Transverse colon (tissue), 4 donors: ENCODE data around the gene ZXDC.

ENCODE experiments used
- EP300 ChIP-seq: sonication (generic); formaldehyde crosslinking; IDR thresholded peaks from one replicate; pipeline ENCODE4 v1.6.1; 2017; ENCODE audit warnings: antibody characterized with exemption, low read depth
- POLR2A ChIP-seq: fragments of 450-650 bp; IDR thresholded peaks from one replicate; pipeline ENCODE4 v1.6.1; 2016; ENCODE audit warnings: antibody characterized with exemption, mild to moderate bottlenecking, moderate library complexity
- POLR2AphosphoS5 ChIP-seq, 3 donors: sonication (generic); formaldehyde crosslinking; IDR thresholded peaks; one replicate each; pipeline ENCODE4 v1.6.1; 2016; ENCODE audit warnings: antibody characterized with exemption in 3 of 3
- TF ChIP-seq, protein P1 (sequence below), 5 experiments: fragments of 200-600 bp in 3 of 5; fragments of 450-650 bp in 2 of 5; sonication (generic) in 3 of 5; IDR thresholded peaks; 1 replicate in 2 of 5; 2 replicates in 3 of 5; pipeline ENCODE4 v1.5.1; 2016 to 2017; ENCODE audit warnings: antibody characterized with exemption in 5 of 5, inconsistent platforms in 3 of 5, mild to moderate bottlenecking in 2 of 5, moderate library complexity in 1 of 5

DNA sequence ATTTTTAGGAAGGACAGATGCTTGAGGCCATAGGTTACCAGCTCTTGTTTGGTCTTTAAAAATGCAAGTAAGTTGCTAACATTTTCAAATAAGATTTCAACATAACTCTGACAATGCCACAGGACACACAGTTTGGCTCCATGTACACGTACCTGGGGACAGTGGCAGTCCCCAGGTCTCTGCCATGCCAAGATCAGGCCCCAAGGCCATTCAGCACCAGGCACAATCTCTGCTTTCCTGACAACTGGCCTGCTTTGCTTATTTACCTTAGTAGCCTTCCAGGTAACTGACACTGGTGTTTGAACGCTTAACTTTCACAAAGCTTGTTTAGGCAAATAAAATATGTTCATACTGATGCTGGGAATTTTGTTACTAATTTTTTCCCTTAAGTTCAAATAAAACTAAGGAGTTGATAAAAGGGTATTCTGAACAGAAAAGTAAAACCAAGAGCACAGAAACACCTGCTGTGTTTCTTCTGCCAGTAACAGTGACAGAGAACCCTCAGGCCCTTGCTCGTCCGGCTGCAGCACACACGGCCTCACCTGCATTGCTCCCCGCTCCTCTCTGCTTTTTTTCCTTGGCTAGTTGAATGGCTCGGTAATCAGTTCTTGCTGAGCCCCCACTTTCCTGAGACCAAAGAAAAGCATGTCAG, 16.5 kb downstream of the ZXDC start:
- TF ChIP-seq POLR2AphosphoS5 (IDR thresholded peaks at IDR 0.05) (no peak), POLR2A (no peak), EP300 (no peak)
- TF ChIP-seq, protein P1, sequence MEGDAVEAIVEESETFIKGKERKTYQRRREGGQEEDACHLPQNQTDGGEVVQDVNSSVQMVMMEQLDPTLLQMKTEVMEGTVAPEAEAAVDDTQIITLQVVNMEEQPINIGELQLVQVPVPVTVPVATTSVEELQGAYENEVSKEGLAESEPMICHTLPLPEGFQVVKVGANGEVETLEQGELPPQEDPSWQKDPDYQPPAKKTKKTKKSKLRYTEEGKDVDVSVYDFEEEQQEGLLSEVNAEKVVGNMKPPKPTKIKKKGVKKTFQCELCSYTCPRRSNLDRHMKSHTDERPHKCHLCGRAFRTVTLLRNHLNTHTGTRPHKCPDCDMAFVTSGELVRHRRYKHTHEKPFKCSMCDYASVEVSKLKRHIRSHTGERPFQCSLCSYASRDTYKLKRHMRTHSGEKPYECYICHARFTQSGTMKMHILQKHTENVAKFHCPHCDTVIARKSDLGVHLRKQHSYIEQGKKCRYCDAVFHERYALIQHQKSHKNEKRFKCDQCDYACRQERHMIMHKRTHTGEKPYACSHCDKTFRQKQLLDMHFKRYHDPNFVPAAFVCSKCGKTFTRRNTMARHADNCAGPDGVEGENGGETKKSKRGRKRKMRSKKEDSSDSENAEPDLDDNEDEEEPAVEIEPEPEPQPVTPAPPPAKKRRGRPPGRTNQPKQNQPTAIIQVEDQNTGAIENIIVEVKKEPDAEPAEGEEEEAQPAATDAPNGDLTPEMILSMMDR (IDR thresholded peaks at IDR 0.05) = no peak
